ENCODE measurements around the gene RASGRP3.

Gene RASGRP3

GRCh38 chr2:33606622-33607021, 130.2 kb downstream of the RASGRP3 start:
- H3K4me3 ChIP-seq (ENCODE audit: low read depth, low read length), result no peak overlapping the region
- no peak for DNase-seq (ENCODE audit: low read depth)
- TF ChIP-seq, protein P1, sequence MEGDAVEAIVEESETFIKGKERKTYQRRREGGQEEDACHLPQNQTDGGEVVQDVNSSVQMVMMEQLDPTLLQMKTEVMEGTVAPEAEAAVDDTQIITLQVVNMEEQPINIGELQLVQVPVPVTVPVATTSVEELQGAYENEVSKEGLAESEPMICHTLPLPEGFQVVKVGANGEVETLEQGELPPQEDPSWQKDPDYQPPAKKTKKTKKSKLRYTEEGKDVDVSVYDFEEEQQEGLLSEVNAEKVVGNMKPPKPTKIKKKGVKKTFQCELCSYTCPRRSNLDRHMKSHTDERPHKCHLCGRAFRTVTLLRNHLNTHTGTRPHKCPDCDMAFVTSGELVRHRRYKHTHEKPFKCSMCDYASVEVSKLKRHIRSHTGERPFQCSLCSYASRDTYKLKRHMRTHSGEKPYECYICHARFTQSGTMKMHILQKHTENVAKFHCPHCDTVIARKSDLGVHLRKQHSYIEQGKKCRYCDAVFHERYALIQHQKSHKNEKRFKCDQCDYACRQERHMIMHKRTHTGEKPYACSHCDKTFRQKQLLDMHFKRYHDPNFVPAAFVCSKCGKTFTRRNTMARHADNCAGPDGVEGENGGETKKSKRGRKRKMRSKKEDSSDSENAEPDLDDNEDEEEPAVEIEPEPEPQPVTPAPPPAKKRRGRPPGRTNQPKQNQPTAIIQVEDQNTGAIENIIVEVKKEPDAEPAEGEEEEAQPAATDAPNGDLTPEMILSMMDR (IDR thresholded peaks at IDR 0.05; ENCODE audit: insufficient read depth, low read depth, low read length, missing control alignments), result no peak

DNA sequence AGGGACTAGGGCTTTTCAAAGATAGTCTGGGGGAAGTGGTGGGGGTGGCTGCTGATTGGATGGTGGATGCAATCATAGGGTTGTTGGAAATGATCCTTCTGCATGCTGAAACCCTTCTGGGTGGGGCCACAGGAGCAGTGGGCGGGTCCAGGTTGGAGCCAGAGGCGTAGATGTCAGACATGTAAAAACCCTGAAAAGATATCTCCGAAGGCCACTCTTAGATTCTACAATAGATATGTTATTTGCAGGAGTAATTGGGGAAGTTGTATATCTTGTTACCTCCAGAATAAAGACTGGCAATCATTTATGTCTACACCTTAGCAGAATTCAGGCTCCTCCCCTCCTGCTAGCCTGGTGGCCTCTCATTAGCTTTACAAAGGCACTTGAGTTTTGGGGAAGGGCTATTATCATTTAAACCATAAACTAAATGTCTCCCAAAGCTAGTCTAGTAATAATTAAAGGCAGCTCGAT, 130.8 kb downstream of the RASGRP3 start:
- TF ChIP-seq, protein P1 (IDR thresholded peaks at IDR 0.05; ENCODE audit: insufficient read depth, low read depth, low read length, missing control alignments), result no peak
- H3K4me3 ChIP-seq (ENCODE audit: low read depth, low read length), result no peak overlapping the region
- no peak for DNase-seq (ENCODE audit: low read depth)

- no peak for DNase-seq (ENCODE audit: low read depth)
- H3K4me3 ChIP-seq (ENCODE audit: low read depth, low read length), result no peak overlapping the region
- TF ChIP-seq, protein P1 (IDR thresholded peaks at IDR 0.05; ENCODE audit: insufficient read depth, low read depth, low read length, missing control alignments), result no peak
Observed at GRCh38 chr2:33607905-33608304, 131.5 kb downstream of the RASGRP3 start.

GRCh38 chr2:33614190-33614589, 137.7 kb downstream of the RASGRP3 start:
- no peak overlapping the region for H3K4me3 ChIP-seq (ENCODE audit: low read depth, low read length)
- no peak for DNase-seq (ENCODE audit: low read depth)
- TF ChIP-seq, protein P1 (IDR thresholded peaks at IDR 0.05; ENCODE audit: insufficient read depth, low read depth, low read length, missing control alignments), result no peak

All from GM12865 (cell line).